Uterus (tissue), 2 donors: ENCODE data around the gene MAPK6.

Experiments
- CTCF ChIP-seq, 4 experiments: fragments of 200-600 bp in 2 of 4; fragments of 450-650 bp in 2 of 4; sonication (generic) in 2 of 4; IDR thresholded peaks; one replicate each; pipeline ENCODE4 v1.5.1; 2016 to 2019; ENCODE audit warnings: antibody characterized with exemption in 4 of 4, mild to moderate bottlenecking in 2 of 4, moderate library complexity in 1 of 4
- POLR2A ChIP-seq, 2 donors: fragments of 450-650 bp; IDR thresholded peaks; one replicate each; pipeline ENCODE4 v1.6.1; 2016; ENCODE audit warnings: antibody characterized with exemption in 2 of 2, mild to moderate bottlenecking in 1 of 2, moderate library complexity in 1 of 2

GRCh38 chr15:52042051-52042851, 23.2 kb downstream of the MAPK6 start:
- TF ChIP-seq CTCF (IDR thresholded peaks at IDR 0.05) (no peak), POLR2A (IDR thresholded peaks at IDR 0.05) (no peak)
